GM21447 (cell line): ENCODE data around the gene ANKRD16.

Source experiments
- ATAC-seq: cut with Tn5 transposase; IDR thresholded peaks from one replicate; pipeline ENCODE4 v1.9.1; 2021; ENCODE audit not compliant: unreplicated experiment

ANKRD16 gene

GRCh38 chr10:5904227-5904626 lies 14.5 kb upstream of the ANKRD16 start:
- ATAC-seq: peak; percentile 97

- no peak for ATAC-seq
Measured at GRCh38 chr10:5903563-5903962, 13.9 kb upstream of the ANKRD16 start.

- no peak for ATAC-seq
Measured at GRCh38 chr10:5902511-5903274, 13.0 kb upstream of the ANKRD16 start.

GRCh38 chr10:5900247-5900646 lies 10.6 kb upstream of the ANKRD16 start:
- no peak for ATAC-seq

GRCh38 chr10:5898163-5898562 lies 8.5 kb upstream of the ANKRD16 start:
- no peak for ATAC-seq

- ATAC-seq: no peak
Measured at GRCh38 chr10:5897504-5897903, 7.8 kb upstream of the ANKRD16 start.

- ATAC-seq: no peak
Measured at GRCh38 chr10:5897053-5897340, 7.3 kb upstream of the ANKRD16 start.

- ATAC-seq: peak; percentile 8
Measured at GRCh38 chr10:5896208-5897052, 6.7 kb upstream of the ANKRD16 start.

GRCh38 chr10:5895804-5896203 lies 6.1 kb upstream of the ANKRD16 start:
- peak; percentile 67 for ATAC-seq

- ATAC-seq: no peak
Measured at GRCh38 chr10:5895365-5895764, 5.7 kb upstream of the ANKRD16 start.

GRCh38 chr10:5894873-5895272 lies 5.2 kb upstream of the ANKRD16 start:
- ATAC-seq: no peak

- ATAC-seq: no peak
Measured at GRCh38 chr10:5894403-5894802, 4.7 kb upstream of the ANKRD16 start.

GRCh38 chr10:5893321-5893720 lies 3.6 kb upstream of the ANKRD16 start:
- no peak for ATAC-seq

- no peak for ATAC-seq
Measured at GRCh38 chr10:5892007-5892406, 2.3 kb upstream of the ANKRD16 start.

GRCh38 chr10:5891009-5891408 lies 1.3 kb upstream of the ANKRD16 start:
- no peak for ATAC-seq

- peak; percentile 5 for ATAC-seq
Measured at GRCh38 chr10:5890452-5890915, 791 bp upstream of the ANKRD16 start.

- ATAC-seq: peak; percentile 31
Measured at GRCh38 chr10:5888843-5889623, 660 bp downstream of the ANKRD16 start.

GRCh38 chr10:5888351-5888750 lies 1.3 kb downstream of the ANKRD16 start:
- no peak for ATAC-seq

GRCh38 chr10:5887641-5888040 lies 2.1 kb downstream of the ANKRD16 start:
- ATAC-seq: no peak

- ATAC-seq: no peak
Measured at GRCh38 chr10:5887029-5887428, 2.7 kb downstream of the ANKRD16 start.

- ATAC-seq: no peak
Measured at GRCh38 chr10:5885619-5886018, 4.1 kb downstream of the ANKRD16 start.

- no peak for ATAC-seq
Measured at GRCh38 chr10:5882961-5883360, 6.7 kb downstream of the ANKRD16 start.
